ENCODE data around the gene CHID1. TPM values are rescaled to one million over a fixed set of nuclear protein-coding genes. Genes with fewer than 3 reads are reported as not detected.

Gene CHID1
- total RNA-seq, 1 donor from 2014 or later: 69.4 TPM

- no peak for TF ChIP-seq CTCF (IDR thresholded peaks at IDR 0.05)
- Histone ChIP-seq H3K4me3 (no peak overlapping the region), H3K4me1 (no peaks in the 10 kb centered on the region), H3K27ac (no peak overlapping the region), H3K36me3 (peaks cover 19 to 21% of the 10 kb centered on the region in 2 donors), H3K9me3 (no peaks in the 10 kb centered on the region), H3K27me3 (no peaks in the 10 kb centered on the region)
- intact Hi-C loops (cut with DNase I): no loop called here
- DNase-seq (ENCODE audit: low spot score in 2 of 2): no peak
Measured at GRCh38 chr11:947744-948143, 37.1 kb upstream of the CHID1 start.

- H3K27ac ChIP-seq: no peak overlapping the region
- H3K4me3 ChIP-seq: no peak overlapping the region
- peaks cover 19 to 21% of the 10 kb centered on the region in 2 donors for H3K36me3 ChIP-seq
- DNase-seq (ENCODE audit: low spot score in 2 of 2): no peak
- no peaks in the 10 kb centered on the region for H3K9me3 ChIP-seq
- intact Hi-C loops (cut with DNase I): no loop called here
- no peak for TF ChIP-seq CTCF (IDR thresholded peaks at IDR 0.05)
- H3K27me3 ChIP-seq: no peaks in the 10 kb centered on the region
- peaks cover 0 to 3% of the 10 kb centered on the region in 2 donors for H3K4me1 ChIP-seq
Measured at GRCh38 chr11:945986-946385, 35.4 kb upstream of the CHID1 start.

- intact Hi-C loops (cut with DNase I): no loop called here
- no peak for DNase-seq (ENCODE audit: low spot score in 2 of 2)
- no peaks in the 10 kb centered on the region for H3K27me3 ChIP-seq
- H3K4me1 ChIP-seq: peaks cover 0 to 3% of the 10 kb centered on the region in 2 donors
- TF ChIP-seq CTCF (IDR thresholded peaks at IDR 0.05): no peak
- H3K27ac ChIP-seq: no peak overlapping the region
- no peaks in the 10 kb centered on the region for H3K9me3 ChIP-seq
- H3K4me3 ChIP-seq: no peak overlapping the region
- H3K36me3 ChIP-seq: peaks cover 19 to 21% of the 10 kb centered on the region in 2 donors
Measured at GRCh38 chr11:944711-945470, 34.3 kb upstream of the CHID1 start.

- H3K4me1 ChIP-seq: peaks cover 0 to 3% of the 10 kb centered on the region in 2 donors
- intact Hi-C loops (cut with DNase I): no loop called here
- H3K27ac ChIP-seq: no peak overlapping the region
- H3K27me3 ChIP-seq: no peaks in the 10 kb centered on the region
- no peak for DNase-seq (ENCODE audit: low spot score in 2 of 2)
- H3K36me3 ChIP-seq: peaks cover 16 to 19% of the 10 kb centered on the region in 2 donors
- no peak overlapping the region for H3K4me3 ChIP-seq
- no peak for TF ChIP-seq CTCF (IDR thresholded peaks at IDR 0.05)
- no peaks in the 10 kb centered on the region for H3K9me3 ChIP-seq
Measured at GRCh38 chr11:942823-943222, 32.2 kb upstream of the CHID1 start.

- H3K36me3 ChIP-seq: peaks cover 10 to 14% of the 10 kb centered on the region in 2 donors
- H3K9me3 ChIP-seq: no peaks in the 10 kb centered on the region
- TF ChIP-seq CTCF (IDR thresholded peaks at IDR 0.05): no peak
- peaks cover 0 to 3% of the 10 kb centered on the region in 2 donors for H3K4me1 ChIP-seq
- H3K27me3 ChIP-seq: no peaks in the 10 kb centered on the region
- no peak for DNase-seq (ENCODE audit: low spot score in 2 of 2)
- H3K4me3 ChIP-seq: no peak overlapping the region
- H3K27ac ChIP-seq: no peak overlapping the region
- intact Hi-C loops (cut with DNase I): no loop called here
Measured at GRCh38 chr11:940496-941135, 30.0 kb upstream of the CHID1 start.

Data from ascending aorta (tissue), 2 donors.